22Rv1 (cell line): ENCODE measurements around the gene CPNE4.

Source experiments
- CTCF ChIP-seq: fragments of 450-650 bp; IDR thresholded peaks from 2 replicates; pipeline ENCODE4 v1.5.1; 2017; ENCODE audit warnings: mild to moderate bottlenecking
- ZFX ChIP-seq: fragments of 450-650 bp; IDR thresholded peaks from 2 replicates; pipeline ENCODE4 v1.6.1; 2017; ENCODE audit warnings: antibody characterized with exemption, borderline replicate concordance

GRCh38 chr3:131729643-131730017 is 305.2 kb downstream of the CPNE4 start:
- TF ChIP-seq CTCF (no peak), ZFX (no peak)
